ENCODE results near the gene RRP15. TPM values are rescaled to one million over a fixed set of nuclear protein-coding genes. Genes with fewer than 3 reads are reported as not detected.
A peak's percentile ranks its signal among the peaks of the same experiment; 100 is the strongest.

Gene RRP15
- total and polyA plus RNA-seq, 2 of the 8 experiments (the other 6 are each of a cell fraction or from before 2014, with no cell fraction given): 3.7 to 52.8 TPM

DNA sequence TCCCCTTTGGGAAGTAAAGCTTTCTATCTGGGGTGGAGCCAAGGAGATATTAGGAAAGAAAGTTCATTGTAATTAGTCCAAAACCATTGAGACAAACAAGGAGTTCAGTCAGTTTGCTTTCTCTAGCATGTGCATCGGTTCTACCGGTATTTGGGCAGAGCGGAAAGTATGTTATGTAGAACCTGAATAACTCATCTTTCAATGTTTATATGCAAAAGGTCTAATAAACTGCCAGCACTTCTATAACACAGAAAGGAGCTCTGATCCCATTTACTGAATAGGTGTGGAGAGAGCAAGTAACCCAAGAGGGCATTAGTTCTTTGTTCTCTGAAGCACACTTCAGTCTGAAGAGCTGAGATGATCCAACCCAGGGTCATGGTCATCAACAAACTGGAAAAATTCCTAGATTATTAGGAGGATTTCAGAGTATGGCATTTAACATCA, 63.6 kb downstream of the RRP15 start:
- Histone ChIP-seq H4K20me1 (replicated peaks in 1 of 2; ENCODE audit: control insufficient read depth in 1 of 2, insufficient read depth in 2 of 2, low read length in 2 of 2) (no peaks in the 10 kb centered on the region), H3K4me1 (replicated peaks in 1 of 4; ENCODE audit: control insufficient read depth in 3 of 4, insufficient read depth in 4 of 4, low read length in 3 of 4) (no peaks in the 10 kb centered on the region; a peak in 3 of 7 replicates), H3K79me2 (ENCODE audit: control insufficient read depth in 1 of 2, insufficient read depth in 2 of 2, low read length in 2 of 2) (no peaks in the 10 kb centered on the region), H2AFZ (ENCODE audit: low read length) (no peak overlapping the region), H4K5ac (ENCODE audit: insufficient read length, low read depth, low read length) (no peak overlapping the region), H3K4me3 (ENCODE audit: extremely low read depth in 1 of 4, insufficient read depth in 2 of 4, low read depth in 3 of 4, low read length in 4 of 4) (0 out of 8 replicates have a peak overlapping the region, but pooled peaks of 1 of the 4 experiments have one; percentile 75), H2BK5ac (ENCODE audit: low read depth, low read length) (no peak overlapping the region), H3K23ac (ENCODE audit: insufficient read length) (no peak overlapping the region), H3K56ac (replicated peaks; ENCODE audit: insufficient read length, low read depth, low read length) (no peak overlapping the region), H3K79me1 (ENCODE audit: low read depth, low read length) (no peaks in the 10 kb centered on the region), H4K8ac (ENCODE audit: extremely low read depth, insufficient read depth, low read length) (no peak overlapping the region), H2BK12ac (ENCODE audit: low read depth, low read length) (no peak overlapping the region), H3K4ac (replicated peaks; ENCODE audit: insufficient read length, low read depth, low read length) (no peak overlapping the region), H2BK15ac (ENCODE audit: low read length) (no peak overlapping the region), H2BK20ac (ENCODE audit: low read length) (no peak overlapping the region; the same call in 1 of the 2 replicates), H2AK5ac (ENCODE audit: low read depth, low read length) (no peak overlapping the region), H3K9me3 (ENCODE audit: insufficient read depth in 2 of 2, low read depth in 1 of 2, low read length in 1 of 2) (no peaks in the 10 kb centered on the region), H3K27ac (ENCODE audit: low read depth, low read length) (no peak overlapping the region), H3K18ac (ENCODE audit: extremely low read depth, low read length) (no peak overlapping the region), H3K23me2 (ENCODE audit: low read depth, low read length) (peaks cover 24% of the 10 kb centered on the region), H3K4me2 (ENCODE audit: insufficient read depth in 1 of 2, low read depth in 2 of 2, low read length in 2 of 2) (no peak overlapping the region; a peak in 1 of 4 replicates), H3K36me3 (ENCODE audit: control insufficient read depth in 2 of 4, insufficient read depth in 4 of 4, low read length in 3 of 4) (no peaks in the 10 kb centered on the region), H4K91ac (replicated peaks; ENCODE audit: insufficient read length, low read length) (no peak overlapping the region), H3K9ac (replicated peaks in 1 of 4; ENCODE audit: extremely low read depth in 1 of 4, low read depth in 3 of 4, low read length in 3 of 4) (no peak overlapping the region), H3K14ac (ENCODE audit: insufficient read length) (no peak overlapping the region), H2BK120ac (replicated peaks; ENCODE audit: low read depth, low read length) (no peak overlapping the region), H3K27me3 (replicated peaks in 1 of 4; ENCODE audit: control insufficient read depth in 3 of 4, extremely low read depth in 1 of 4, insufficient read depth in 3 of 4, low read length in 3 of 4) (peaks cover 0 to 16% (median 6%) of the 10 kb centered on the region in 4 experiments; a peak in 5 of 7 replicates)
- no peak for DNase-seq (ENCODE audit: low read depth in 1 of 2, low spot score in 2 of 2)
- CTCF ChIA-PET (ENCODE audit: partially characterized antibody): interaction anchor here (1.2 to 1.8 kb wide), 4 partner anchors 10 to 23 kb away, joined by 3 to 6 read pairs (median 4); no protein-coding TSS in a partner anchor
- POLR2A ChIA-PET (ENCODE audit: partially characterized antibody): no interaction called here
- WGBS, 2 experiments (ENCODE audit: extremely low coverage in 1 of 2, insufficient coverage in 1 of 2, insufficient read length in 1 of 2, insufficient replicate concordance in 2 of 2, low coverage in 1 of 2, low lambda C conversion rate in 2 of 2, missing lambda C conversion rate in 1 of 2): 94% methylated on average over 3 of the region's 3 CpGs; no CpG with 5 or more reads in 1 of the 2 experiments
- no peak for FAIRE-seq
- TF ChIP-seq HDAC2 (IDR thresholded peaks at IDR 0.05; ENCODE audit: borderline replicate concordance in 1 of 2, low read depth in 2 of 2, low read length in 2 of 2) (no peak), JUN (IDR thresholded peaks at IDR 0.05; ENCODE audit: low read depth, low read length) (no peak), SP2 (IDR thresholded peaks at IDR 0.05; ENCODE audit: low read length) (no peak), TAF1 (IDR thresholded peaks at IDR 0.05; ENCODE audit: low read depth, low read length) (no peak), SP1 (IDR thresholded peaks at IDR 0.05; ENCODE audit: low read depth, low read length) (no peak), MAX (IDR thresholded peaks at IDR 0.05) (no peak), SUZ12 (IDR thresholded peaks at IDR 0.05; ENCODE audit: low read length) (no peak)
- TF ChIP-seq, protein P1, sequence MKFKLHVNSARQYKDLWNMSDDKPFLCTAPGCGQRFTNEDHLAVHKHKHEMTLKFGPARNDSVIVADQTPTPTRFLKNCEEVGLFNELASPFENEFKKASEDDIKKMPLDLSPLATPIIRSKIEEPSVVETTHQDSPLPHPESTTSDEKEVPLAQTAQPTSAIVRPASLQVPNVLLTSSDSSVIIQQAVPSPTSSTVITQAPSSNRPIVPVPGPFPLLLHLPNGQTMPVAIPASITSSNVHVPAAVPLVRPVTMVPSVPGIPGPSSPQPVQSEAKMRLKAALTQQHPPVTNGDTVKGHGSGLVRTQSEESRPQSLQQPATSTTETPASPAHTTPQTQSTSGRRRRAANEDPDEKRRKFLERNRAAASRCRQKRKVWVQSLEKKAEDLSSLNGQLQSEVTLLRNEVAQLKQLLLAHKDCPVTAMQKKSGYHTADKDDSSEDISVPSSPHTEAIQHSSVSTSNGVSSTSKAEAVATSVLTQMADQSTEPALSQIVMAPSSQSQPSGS (IDR thresholded peaks at IDR 0.05; ENCODE audit: low read length): no peak

Data from H1 (cell line).